GM18868 (cell line): ENCODE results near the gene PPIG.
"Not testable (repeated sequence)": the region's sequence is repeated elsewhere in the genome, so short reads cannot be mapped to it uniquely, and the experiment has no call there.

ENCODE experiments used
- ATAC-seq: cut with Tn5 transposase; IDR thresholded peaks from one replicate; pipeline ENCODE4 v1.9.1; 2021; ENCODE audit warnings: mild to moderate bottlenecking, moderate library complexity; ENCODE audit not compliant: unreplicated experiment

PPIG gene

DNA sequence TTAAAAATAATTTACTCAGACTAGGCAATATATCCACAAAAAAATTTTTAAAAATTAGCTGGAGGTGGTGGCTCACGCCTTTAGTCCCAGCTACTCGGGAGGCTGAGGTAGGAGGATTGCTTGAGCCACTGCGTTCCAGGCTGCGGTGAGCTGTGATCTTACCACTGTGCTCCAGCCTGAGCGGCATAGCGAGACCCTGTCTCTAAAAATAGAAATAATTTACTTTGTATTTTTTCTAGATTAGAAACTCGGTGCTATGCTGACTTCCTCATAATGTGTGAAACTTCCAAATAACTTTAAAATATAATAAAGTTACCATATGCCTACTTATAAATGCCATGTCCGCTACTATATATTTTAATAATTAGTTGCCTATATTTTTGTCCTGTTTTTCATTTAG is 6.7 kb downstream of the PPIG start:
- ATAC-seq, result no peak

DNA sequence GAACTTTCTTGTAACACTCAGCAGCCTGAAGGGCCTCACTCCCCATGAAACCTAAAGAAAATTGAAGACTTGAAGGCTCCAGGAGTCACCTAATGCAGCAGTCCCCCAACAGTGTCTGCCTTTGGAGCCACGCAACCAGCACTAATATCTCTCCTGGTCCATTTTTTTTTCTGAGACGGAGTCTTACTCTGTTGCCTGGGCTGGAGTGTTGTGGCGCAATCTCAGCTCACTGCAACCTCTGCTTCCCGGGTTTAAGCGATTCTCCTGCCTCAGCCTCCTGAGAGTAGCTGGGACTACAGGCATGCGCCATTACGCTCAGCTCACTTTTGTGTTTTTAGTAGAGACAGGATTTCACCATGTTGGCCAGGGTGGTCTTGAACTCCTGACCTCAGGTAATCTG is 12.4 kb downstream of the PPIG start:
- ATAC-seq, result not testable (repeated sequence)

DNA sequence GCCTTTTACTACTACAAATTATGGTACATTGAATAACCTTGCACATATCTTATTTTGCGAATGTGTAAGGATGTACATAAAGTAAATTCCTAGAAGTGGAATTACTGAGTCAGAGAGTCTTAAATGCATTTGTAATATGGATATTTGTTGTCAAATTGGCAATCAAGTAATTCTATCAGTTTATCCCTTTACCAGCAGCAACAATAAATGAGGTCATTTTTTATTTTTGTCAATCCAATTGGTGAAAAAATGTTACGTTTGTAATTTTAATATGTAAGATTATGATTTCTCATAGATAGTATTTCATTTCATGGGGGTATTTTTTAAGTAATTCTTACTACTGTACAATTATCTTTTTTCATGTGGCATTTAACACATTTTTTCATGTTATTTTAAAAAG is 14.8 kb downstream of the PPIG start:
- no peak for ATAC-seq

DNA sequence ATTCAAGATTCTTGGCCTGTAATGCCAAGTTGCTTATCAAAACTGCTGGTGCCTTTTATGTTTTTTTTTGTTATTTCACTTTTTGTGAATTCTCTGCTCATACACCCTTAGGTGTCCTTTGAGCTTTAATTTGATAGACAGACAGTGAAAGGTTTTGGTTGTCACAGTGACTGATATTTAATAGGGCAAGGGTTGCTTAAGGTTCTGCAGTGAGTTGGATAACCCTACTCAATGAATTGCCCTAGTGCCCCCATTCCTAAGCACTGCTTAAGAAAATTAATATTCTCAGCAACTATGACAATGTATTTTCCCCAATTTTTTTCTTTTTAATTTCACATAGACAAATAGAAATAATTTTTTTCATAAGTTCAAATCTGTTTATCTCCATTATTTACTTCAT is 15.4 kb downstream of the PPIG start:
- no peak for ATAC-seq

DNA sequence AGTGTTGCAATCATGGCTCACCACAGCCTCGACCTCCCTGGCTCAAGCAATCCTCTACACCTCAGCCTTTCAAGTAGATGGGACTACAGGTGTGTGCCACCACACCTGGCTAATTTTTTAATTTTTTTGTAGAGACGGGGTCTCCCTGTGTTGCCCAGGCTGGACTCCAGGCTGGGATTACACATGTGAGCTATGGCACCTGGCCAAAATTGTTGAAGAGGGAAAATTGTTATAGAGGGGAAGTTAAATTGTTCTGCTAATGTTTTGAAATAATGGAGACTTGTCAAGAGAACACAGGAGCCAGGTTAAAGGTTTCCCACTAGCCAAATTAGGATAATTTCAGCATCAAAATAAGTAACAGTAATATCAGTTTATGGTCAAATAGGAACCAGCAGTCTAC is 25.1 kb downstream of the PPIG start:
- ATAC-seq, result no peak

DNA sequence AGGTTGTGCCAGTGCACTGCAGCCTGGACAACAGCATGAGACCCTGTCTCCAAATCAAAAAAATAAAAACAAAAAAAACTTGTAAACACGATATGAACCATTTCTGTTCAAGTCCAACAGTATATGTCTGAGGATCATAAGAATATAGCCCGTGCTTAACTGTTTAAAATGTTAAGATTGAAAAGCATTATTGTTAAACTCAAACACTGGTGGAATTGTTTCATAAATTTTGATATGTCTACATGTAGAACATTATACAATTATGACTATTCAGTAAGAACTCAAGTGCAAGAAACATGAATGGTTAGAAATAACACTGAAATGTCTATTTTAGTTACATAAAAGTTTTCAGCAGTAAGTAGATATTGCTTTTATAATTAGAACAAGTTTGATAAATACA is 29.7 kb downstream of the PPIG start:
- ATAC-seq, result no peak

DNA sequence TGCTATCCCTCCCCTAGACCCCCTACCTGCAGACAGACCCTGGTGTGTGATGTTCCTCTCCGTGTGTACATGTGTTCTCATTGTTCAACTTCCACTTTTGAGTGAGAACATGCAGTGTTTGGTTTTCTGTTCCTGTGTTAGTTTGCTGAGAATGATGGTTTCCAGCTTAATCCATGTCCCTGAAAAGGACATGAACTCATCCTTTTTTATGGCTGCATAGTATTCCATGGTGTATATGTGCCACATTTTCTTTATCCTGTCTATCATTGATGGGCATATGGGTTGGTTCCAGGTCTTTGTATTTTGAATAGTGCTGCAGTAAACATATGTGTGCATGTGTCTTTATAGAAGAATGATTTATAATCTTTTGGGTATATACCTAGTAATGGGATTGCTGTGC is 31.8 kb downstream of the PPIG start:
- ATAC-seq, result not testable (repeated sequence)

DNA sequence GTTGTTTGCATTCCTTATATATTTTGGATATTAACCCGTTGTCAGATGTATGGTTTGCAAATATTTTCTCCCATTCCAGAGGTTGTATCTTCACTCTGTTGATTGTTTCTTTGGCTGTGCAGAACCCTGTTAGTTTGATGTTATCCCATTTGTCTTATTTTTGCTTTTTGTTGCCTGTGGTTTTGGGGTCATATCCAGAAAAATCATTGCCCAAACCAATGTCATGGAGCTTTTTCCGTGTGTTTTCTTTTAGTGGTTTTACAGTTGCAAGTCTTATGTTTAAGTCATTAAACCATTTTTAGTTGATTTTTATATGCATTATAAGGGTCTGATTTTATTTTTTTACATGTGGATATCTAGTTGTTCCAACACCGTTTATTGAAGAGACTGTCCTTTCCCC is 35.8 kb downstream of the PPIG start:
- no peak for ATAC-seq

DNA sequence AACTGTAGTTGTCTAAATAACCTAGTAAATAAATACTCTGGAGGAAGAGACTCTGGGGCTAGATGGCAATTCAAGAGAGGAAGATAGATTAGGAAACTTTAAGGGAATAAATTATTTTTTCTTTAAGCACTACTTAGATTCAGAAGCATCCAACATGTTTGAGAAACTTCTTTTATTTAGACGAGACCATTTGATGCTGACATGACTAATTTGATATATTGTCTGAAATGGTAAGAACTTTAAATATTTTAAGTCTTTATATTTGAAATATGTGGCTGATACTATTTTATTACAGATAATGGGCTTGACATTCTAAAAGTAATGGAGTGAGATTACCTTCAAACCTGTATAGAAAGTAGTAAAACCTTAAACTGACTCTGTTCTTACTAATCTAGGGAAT is 36.4 kb downstream of the PPIG start:
- ATAC-seq, result no peak

DNA sequence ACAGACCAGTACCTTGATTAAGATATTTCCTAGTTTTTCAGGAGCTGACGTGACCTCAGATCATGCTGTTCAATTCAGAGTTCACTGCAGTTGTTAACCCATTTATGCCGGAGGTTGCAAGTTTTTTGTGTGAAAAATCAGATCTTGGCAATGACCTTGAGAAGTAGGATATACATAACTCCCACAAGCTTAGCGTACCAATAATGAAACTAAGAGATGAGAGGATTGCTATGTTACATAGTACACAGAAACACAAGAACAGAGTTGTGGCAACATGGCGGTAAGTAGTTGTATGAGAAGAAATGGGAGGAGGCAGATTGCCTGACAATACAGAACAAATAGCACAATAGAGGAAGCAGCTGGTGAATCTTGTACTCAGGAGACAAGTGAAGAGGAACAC is 39.1 kb downstream of the PPIG start:
- ATAC-seq, result no peak

DNA sequence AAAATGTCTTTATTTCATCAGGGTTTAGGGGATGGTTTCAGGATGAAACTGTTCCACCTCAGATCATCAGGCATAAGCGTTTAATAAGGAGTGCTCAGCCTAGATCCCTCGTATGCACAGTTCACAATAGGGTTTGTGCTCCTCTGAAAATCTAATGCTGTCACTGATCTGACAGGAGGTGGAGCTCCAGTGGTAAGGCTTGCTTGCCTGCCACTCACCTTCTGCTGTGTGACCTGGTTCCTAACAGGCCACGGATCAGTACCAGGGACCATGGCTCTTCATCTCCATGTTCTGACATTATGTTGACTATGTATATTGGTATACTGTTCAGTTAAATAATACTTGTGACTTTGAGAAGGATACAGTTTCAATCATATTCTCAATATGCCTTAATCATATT is 41.6 kb downstream of the PPIG start:
- no peak for ATAC-seq

DNA sequence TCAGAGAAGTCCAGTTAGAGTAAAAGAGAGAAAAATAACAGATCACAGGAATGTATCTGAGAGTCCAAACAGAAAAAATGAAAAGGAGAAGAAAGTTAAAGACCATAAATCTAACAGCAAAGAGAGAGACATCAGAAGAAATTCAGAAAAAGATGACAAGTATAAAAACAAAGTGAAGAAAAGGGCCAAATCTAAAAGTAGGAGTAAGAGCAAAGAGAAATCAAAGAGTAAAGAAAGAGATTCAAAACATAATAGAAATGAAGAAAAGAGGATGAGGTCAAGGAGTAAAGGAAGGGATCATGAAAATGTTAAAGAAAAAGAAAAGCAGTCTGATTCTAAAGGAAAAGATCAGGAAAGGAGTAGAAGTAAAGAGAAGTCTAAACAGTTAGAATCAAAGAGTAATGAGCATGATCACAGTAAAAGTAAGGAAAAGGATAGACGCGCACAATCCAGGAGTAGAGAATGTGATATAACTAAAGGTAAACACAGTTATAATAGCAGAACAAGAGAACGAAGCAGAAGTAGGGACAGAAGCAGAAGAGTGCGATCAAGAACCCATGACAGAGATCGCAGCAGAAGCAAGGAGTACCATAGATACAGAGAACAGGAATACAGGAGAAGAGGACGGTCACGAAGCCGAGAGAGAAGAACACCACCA is 52.4 kb downstream of the PPIG start:
- ATAC-seq, result no peak

DNA sequence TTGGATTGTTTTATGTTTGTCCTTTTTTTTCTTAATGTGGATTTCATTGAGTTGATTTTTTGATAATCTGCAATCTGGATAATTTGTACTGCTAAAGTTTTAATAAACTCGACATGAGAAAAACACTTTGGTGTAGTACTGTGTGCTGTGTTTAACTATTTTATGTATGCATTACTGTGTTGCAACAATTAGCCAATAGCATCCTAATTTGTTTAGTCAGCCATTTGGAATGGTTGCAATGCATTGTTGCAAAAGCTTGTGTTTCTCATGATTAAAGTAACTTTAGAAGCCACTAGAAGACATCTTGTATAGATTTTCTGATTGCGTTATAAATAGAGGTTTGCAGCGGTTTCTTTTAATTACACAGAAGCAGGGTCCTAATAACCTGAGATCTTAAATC is 53.5 kb downstream of the PPIG start:
- ATAC-seq, result no peak

DNA sequence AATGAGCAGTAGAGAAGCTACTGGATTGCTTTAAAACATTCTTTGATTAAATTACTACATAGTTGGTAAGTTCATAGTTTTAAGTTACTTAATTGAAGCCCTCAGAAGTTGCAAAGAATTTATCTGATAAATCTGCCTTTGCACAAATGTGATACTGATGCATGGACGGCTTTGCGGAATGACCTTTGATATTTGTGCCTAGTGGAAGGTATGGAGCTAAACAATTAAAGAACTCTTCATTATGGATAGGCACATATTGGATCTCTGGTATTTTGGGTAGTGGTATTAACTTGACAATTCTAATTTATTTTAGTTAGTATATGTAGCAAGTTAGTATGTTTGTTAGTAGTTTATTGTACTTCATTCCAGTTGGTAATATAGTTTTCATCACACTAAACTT is 56.0 kb downstream of the PPIG start:
- ATAC-seq, result no peak

DNA sequence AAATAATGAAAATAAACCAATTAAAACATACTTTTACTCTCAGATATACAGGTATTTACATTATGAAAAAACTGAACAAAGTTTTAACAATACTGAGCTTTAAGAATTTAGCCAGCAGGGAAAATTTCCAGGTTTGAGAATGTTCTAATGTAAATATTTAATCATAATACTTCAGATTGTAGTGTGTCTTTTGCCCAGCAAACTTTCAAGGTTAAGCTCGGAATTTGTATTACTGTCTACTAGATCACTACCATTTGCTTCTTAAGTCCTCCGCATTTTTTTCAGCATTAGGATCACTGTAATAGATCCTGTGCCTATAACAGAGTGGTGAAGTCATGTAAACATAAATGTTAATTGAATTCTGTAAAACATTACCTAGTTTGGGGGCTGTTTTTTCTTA is 57.3 kb downstream of the PPIG start:
- ATAC-seq, result no peak

DNA sequence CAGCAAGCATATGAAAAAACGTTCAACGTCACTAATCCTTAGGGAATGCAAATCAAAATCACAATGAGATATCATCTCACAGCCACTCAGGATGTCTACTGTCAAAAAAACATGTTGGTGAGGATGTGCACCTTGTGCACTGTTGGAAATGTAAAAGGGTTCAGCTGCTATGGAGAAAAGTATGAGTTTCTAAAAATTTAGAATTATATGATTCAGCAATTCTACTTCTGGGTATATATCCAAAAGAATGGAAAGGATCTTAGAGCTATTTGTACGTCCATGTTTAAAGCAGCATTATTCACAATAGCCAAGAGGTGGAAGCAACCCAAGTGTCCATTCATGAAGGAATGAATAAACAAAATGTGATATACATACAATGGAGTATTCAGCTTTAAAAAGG is 60.0 kb downstream of the PPIG start:
- ATAC-seq, result no peak

DNA sequence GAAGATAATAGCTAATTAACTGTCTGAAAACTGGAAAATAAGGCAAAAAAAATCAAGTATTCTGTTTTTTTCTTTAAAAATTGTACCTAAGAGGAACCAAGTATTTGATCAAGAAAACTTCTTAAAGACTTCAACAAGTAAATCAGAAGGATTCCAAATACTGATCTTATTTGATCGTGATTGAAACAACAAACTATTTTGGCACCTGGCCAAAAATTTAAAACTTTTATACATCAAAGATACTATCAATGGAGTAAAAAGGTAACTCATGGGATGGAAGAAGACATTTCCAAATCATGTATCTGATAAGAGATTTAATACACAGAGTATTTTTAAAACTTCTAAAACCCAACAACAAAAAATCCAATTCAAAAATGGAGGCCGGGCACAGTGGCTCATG is 63.3 kb downstream of the PPIG start:
- ATAC-seq, result no peak

DNA sequence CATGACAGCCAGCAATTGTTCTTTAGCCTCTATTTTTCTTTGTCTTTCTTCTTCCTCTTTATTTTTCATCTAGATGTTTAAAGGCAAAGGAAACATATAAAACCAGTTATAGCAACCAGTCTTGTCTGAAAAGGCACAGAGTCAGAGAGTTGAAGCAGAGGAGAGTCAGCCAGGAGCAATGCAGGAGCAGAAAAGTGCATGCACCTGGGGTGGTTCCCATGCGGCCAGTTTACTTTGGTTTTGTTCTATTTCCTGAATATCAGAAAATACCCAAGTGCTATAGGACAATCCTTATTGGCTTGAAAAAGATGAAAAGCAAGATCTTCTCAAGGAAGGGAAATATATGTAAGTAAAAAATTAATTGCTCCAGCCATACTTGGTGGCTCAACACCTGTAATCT is 65.1 kb downstream of the PPIG start:
- no peak for ATAC-seq

DNA sequence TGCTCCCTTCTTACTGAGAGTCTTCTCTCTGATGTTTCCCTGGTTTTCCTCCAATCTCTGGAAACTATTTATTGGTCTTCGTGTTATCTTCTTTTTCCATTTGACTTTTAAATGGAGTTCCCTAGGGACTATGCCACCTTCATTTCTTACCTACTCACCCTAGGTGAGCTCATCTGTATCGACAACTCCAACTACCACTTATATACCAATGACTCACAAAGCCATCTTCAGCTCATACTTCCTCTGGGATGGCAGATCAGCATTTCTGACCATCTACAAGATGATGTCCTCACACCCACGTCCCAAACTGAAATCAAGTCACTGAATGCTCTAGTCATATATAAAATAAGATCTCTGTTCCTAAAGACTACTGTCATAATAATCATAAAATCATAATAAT is 69.5 kb downstream of the PPIG start:
- ATAC-seq, result no peak

DNA sequence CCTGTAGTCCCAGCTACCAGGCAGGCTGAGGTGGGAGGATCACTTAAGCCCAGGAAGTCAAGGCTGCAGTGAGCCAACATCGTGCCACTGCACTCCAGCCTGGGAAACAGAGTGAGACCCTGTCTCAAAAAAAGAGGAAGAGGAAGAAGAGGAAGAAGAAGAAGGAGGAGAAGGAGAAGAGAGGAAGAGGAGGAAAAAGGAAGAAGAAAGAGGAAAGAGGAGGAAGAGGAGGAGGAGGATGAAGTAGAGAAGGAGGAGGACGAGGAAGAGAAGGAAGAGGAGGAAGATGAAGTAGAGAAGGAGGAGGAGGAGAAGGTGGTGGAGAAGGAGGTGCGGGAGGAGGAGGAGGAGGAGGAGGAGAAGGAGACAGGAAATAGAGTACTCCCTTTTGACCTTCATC is 72.0 kb downstream of the PPIG start:
- no peak for ATAC-seq

DNA sequence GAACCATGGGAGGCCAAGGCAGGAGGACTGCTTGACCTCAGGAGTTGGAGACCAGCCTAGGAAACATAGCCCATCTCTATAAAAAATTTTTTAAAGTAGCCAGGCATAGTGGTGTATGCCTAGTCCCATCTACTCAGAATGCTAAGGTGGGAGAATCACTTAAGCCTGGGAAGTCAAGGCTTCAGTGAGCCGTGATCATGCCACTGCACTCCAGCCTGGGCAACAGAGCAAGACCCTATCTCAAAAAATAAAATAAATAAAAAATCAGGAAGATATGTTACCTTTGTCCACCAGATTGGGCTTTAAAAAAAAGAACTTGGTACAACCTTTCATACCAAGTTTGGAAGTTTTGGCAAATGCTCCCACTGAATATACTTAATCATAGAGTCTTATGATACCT is 74.7 kb downstream of the PPIG start:
- ATAC-seq, result no peak

DNA sequence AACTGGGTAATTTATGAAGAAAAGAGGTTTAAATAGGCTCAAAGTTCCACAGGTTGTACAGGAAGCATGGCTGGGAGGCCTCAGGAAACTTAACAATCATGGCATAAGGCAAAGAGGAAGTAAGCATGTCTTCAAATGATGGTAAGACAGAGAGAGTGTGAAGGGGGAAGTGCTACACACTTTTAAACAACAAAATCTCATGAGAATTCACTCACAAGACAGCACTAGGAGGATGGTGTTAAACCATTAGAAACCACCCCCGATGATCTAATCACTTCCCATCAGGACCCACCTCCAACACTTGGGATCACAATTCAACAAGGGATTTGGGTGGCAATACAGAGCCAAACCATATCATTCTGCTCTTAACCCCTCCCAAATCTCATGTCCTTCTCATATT is 75.2 kb downstream of the PPIG start:
- ATAC-seq, result peak; percentile 56

DNA sequence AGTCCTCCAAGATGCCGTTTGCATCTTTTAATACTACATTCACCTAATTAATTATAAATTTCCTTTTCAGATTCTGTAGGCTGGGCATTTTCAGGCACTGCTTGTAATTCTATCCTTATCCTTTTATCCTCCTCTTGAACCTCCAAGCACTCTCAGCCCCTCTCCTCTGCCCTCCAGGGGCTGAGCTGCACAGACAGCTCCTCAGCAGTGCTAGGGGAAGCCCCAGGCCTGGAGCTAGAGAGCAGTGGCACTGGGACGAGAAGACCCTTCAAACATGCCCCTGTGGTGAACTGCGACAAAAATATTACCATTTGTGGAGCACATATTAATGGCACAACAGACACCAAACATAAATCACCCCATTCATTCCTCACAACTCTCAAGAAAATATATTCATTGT is 77.1 kb downstream of the PPIG start:
- no peak for ATAC-seq

DNA sequence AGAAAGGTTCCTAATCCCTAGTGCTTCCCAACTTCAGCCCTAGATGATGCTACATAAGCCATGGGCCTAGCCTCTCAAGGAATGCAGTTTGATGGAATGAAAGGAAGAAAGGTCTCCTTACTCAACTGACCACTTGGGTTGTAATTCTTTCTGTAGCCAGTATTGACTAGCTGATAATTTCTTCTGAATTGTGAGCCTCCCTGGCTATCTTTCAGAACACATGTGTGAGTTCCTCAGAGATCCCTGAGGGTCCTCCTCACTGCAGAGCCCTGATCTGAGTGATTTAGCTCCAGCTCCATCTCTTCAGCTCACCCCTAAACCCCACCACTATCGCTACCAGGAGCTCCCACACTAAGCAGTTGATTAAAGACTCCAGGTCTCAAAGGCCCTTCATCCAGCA is 78.6 kb downstream of the PPIG start:
- ATAC-seq, result no peak
